ENCODE results near the gene LRRTM4. TPM values are rescaled to one million over a fixed set of nuclear protein-coding genes. Genes with fewer than 3 reads are reported as not detected.

Gene LRRTM4
- polyA plus RNA-seq, 1 donor (not counting 4 experiments of a cell fraction or from before 2014, with no cell fraction given) = not detected

DNA sequence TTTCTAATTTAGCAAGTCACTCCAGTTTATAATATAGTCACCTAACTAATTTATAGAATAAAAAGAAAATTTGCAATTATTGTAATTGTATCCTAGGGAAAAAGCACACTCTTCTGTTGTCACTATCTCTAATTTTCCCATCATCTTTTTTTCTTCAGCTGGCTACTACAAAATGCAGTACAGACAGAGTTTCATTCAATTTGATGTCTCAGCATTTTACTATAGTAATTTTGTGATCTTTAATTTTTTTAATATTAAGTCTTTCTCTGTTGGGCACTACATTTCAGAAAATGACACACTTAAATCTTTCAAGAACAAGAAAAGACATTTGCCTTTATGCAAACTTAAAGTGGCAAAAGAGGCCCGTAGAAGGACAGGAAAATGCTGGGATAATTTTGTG lies 118.0 kb downstream of the LRRTM4 start:
- Histone ChIP-seq H3K27me3 (ENCODE audit: control insufficient read depth, extremely low read depth, insufficient read depth, low read length) (no peaks in the 10 kb centered on the region), H3K79me2 (ENCODE audit: control insufficient read depth, insufficient read depth, low read length) (no peaks in the 10 kb centered on the region), H3K4me1 (ENCODE audit: control insufficient read depth, extremely low read depth, insufficient read depth, low read length) (no peaks in the 10 kb centered on the region), H2AFZ (ENCODE audit: control insufficient read depth, low read length) (no peak overlapping the region), H3K9me3 (ENCODE audit: control insufficient read depth, low read depth, low read length) (no peaks in the 10 kb centered on the region), H4K20me1 (ENCODE audit: control insufficient read depth, extremely low read depth, insufficient read depth, low read length) (no peaks in the 10 kb centered on the region), H3K9me1 (ENCODE audit: control insufficient read depth, extremely low read depth, insufficient read depth, low read length) (no peaks in the 10 kb centered on the region), H3K9ac (ENCODE audit: control insufficient read depth, extremely low read depth, insufficient read depth, low read length) (no peak overlapping the region), H3K36me3 (ENCODE audit: control insufficient read depth in 2 of 2, extremely low read depth in 1 of 2, insufficient read depth in 2 of 2, low read length in 2 of 2) (no peaks in the 10 kb centered on the region), H3K4me3 (ENCODE audit: control insufficient read depth in 2 of 3, extremely low read depth in 1 of 3, insufficient read depth in 2 of 3, low read depth in 1 of 3, low read length in 3 of 3) (no peak overlapping the region), H3K27ac (ENCODE audit: control insufficient read depth, insufficient read depth, low read length) (no peak overlapping the region), H3K4me2 (ENCODE audit: control insufficient read depth, extremely low read depth, insufficient read depth, low read depth, low read length) (no peak overlapping the region)
- TF ChIP-seq, protein P1, sequence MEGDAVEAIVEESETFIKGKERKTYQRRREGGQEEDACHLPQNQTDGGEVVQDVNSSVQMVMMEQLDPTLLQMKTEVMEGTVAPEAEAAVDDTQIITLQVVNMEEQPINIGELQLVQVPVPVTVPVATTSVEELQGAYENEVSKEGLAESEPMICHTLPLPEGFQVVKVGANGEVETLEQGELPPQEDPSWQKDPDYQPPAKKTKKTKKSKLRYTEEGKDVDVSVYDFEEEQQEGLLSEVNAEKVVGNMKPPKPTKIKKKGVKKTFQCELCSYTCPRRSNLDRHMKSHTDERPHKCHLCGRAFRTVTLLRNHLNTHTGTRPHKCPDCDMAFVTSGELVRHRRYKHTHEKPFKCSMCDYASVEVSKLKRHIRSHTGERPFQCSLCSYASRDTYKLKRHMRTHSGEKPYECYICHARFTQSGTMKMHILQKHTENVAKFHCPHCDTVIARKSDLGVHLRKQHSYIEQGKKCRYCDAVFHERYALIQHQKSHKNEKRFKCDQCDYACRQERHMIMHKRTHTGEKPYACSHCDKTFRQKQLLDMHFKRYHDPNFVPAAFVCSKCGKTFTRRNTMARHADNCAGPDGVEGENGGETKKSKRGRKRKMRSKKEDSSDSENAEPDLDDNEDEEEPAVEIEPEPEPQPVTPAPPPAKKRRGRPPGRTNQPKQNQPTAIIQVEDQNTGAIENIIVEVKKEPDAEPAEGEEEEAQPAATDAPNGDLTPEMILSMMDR (optimal IDR thresholded peaks at IDR 0.05 in 1 of 3, IDR thresholded peaks at IDR 0.05 in 1 of 3, conservative IDR thresholded peaks at IDR 0.05 in 1 of 3; ENCODE audit: extremely low read depth in 1 of 3, insufficient read depth in 2 of 3, low read length in 3 of 3) = no peak
- no peak for TF ChIP-seq EZH2 (IDR thresholded peaks at IDR 0.05; ENCODE audit: low read length)
- dilution Hi-C loops (cut with MboI; ENCODE audit: extremely low pct_ligation_motif_present, low sequenced_read_pairs) = no loop called here
- FAIRE-seq (no peak), DNase-seq (ENCODE audit: low read depth, low spot score) (no peak)

DNA sequence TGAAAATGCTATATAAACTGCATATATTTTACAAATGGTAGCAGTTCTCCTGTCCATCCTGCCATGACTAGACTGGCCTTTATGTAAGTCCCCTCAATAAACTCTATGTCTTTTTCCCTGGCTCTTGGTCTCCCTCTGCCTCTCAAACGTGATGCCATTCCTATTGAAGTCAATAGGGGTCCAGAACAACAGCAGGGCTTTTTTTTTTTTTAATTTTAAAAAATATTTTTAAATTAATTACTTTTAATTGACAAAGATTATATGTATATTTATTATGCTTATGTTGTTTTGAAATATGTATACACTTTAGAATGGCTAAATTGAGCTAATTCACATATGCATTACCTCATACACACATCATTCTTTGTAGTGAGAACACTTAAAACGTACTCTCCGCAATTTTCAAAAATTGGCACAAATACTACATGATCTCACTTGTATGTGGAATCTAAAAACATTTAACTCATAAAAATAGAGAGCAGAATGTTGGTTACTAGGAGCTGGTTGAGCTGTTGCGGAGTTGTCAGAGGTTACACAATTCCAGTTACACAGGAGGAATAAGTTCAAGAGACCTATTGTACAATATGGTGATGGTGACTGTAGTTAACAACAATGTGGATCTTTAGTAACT lies 123.1 kb downstream of the LRRTM4 start:
- no peak overlapping the region for H2AFZ ChIP-seq (ENCODE audit: control insufficient read depth, low read length)
- H3K36me3 ChIP-seq (ENCODE audit: control insufficient read depth in 2 of 2, extremely low read depth in 1 of 2, insufficient read depth in 2 of 2, low read length in 2 of 2) = no peaks in the 10 kb centered on the region
- H3K9me1 ChIP-seq (ENCODE audit: control insufficient read depth, extremely low read depth, insufficient read depth, low read length) = no peaks in the 10 kb centered on the region
- FAIRE-seq = no peak
- no peaks in the 10 kb centered on the region for H3K27me3 ChIP-seq (ENCODE audit: control insufficient read depth, extremely low read depth, insufficient read depth, low read length)
- TF ChIP-seq EZH2 (IDR thresholded peaks at IDR 0.05; ENCODE audit: low read length) = no peak
- TF ChIP-seq, protein P1 (optimal IDR thresholded peaks at IDR 0.05 in 1 of 3, IDR thresholded peaks at IDR 0.05 in 1 of 3, conservative IDR thresholded peaks at IDR 0.05 in 1 of 3; ENCODE audit: extremely low read depth in 1 of 3, insufficient read depth in 2 of 3, low read length in 3 of 3) = no peak
- no peaks in the 10 kb centered on the region for H3K4me1 ChIP-seq (ENCODE audit: control insufficient read depth, extremely low read depth, insufficient read depth, low read length)
- no peak overlapping the region for H3K4me3 ChIP-seq (ENCODE audit: control insufficient read depth in 2 of 3, extremely low read depth in 1 of 3, insufficient read depth in 2 of 3, low read depth in 1 of 3, low read length in 3 of 3)
- no peaks in the 10 kb centered on the region for H3K9me3 ChIP-seq (ENCODE audit: control insufficient read depth, low read depth, low read length)
- H4K20me1 ChIP-seq (ENCODE audit: control insufficient read depth, extremely low read depth, insufficient read depth, low read length) = no peaks in the 10 kb centered on the region
- no peak overlapping the region for H3K4me2 ChIP-seq (ENCODE audit: control insufficient read depth, extremely low read depth, insufficient read depth, low read depth, low read length)
- DNase-seq (ENCODE audit: low read depth, low spot score) = no peak
- dilution Hi-C loops (cut with MboI; ENCODE audit: extremely low pct_ligation_motif_present, low sequenced_read_pairs) = no loop called here
- no peak overlapping the region for H3K9ac ChIP-seq (ENCODE audit: control insufficient read depth, extremely low read depth, insufficient read depth, low read length)
- H3K79me2 ChIP-seq (ENCODE audit: control insufficient read depth, insufficient read depth, low read length) = no peaks in the 10 kb centered on the region
- H3K27ac ChIP-seq (ENCODE audit: control insufficient read depth, insufficient read depth, low read length) = no peak overlapping the region
